ENCODE measurements around the gene DMPK.

DNA sequence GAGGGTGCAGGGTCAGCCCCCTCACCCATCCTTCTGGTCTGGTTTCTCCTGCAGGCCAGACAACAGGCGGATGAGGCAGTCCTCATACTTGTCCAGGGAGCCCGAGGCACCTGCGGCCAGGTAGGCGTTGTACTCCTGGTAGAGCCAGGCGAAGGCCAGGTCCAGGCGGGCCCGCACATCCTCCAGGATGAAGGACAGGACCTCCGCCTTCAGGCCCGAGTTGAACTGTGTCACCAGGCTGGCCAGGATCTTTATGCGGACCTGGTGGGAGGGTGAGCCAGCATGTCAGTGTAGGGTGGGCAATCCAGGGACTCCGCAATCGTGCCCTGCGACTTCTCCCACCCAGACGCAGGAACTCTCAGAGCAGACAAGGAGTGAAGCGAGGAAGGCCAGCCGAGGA, 46.7 kb upstream of the DMPK start:
- TF ChIP-seq, protein P1, sequence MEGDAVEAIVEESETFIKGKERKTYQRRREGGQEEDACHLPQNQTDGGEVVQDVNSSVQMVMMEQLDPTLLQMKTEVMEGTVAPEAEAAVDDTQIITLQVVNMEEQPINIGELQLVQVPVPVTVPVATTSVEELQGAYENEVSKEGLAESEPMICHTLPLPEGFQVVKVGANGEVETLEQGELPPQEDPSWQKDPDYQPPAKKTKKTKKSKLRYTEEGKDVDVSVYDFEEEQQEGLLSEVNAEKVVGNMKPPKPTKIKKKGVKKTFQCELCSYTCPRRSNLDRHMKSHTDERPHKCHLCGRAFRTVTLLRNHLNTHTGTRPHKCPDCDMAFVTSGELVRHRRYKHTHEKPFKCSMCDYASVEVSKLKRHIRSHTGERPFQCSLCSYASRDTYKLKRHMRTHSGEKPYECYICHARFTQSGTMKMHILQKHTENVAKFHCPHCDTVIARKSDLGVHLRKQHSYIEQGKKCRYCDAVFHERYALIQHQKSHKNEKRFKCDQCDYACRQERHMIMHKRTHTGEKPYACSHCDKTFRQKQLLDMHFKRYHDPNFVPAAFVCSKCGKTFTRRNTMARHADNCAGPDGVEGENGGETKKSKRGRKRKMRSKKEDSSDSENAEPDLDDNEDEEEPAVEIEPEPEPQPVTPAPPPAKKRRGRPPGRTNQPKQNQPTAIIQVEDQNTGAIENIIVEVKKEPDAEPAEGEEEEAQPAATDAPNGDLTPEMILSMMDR (conservative IDR thresholded peaks at IDR 0.05; ENCODE audit: low read depth, low read length): no peak
- no peak for TF ChIP-seq EZH2phosphoT487 (IDR thresholded peaks at IDR 0.05; ENCODE audit: borderline replicate concordance, low read length)
- no peak for TF ChIP-seq EZH2 (IDR thresholded peaks at IDR 0.05; ENCODE audit: low read length, unreplicated experiment)

All from PC-3 (cell line).